Measurements from ENCODE around the gene POLR3A.

The POLR3A gene

GRCh38 chr10:78059906-78060702, 30.8 kb upstream of the POLR3A start:
- peak; percentile 17 for ATAC-seq
- H3K27ac Mint-ChIP-seq: no peak overlapping the region
- H3K9me3 Mint-ChIP-seq: no peaks in the 10 kb centered on the region

DNA sequence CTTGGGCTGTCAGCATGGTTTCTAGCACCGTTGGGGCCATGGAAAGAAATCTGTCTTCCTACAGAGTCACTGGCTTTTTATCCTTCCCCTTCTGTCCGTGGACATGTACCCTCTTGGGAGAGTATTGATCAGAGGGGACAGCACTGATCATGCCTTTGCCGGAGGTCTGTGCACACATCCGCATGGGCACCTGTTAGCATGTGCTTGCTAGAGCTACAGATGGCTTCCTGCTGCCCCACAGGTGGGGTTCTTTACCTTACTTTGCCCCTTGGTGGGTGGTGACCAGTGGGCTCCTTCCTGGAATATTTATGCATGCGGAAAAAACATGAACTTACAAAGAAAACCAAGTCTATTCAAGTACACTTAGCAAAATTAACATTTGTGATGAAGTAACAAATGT, 29.2 kb upstream of the POLR3A start:
- H3K9me3 Mint-ChIP-seq: no peaks in the 10 kb centered on the region
- peaks cover 10% of the 10 kb centered on the region for H3K36me3 Mint-ChIP-seq
- H3K27ac Mint-ChIP-seq: no peak overlapping the region
- DNase-seq (ENCODE audit: low spot score in 2 of 2) (no peak), ATAC-seq (no peak)
- H3K4me3 Mint-ChIP-seq: no peak overlapping the region
- H3K4me1 Mint-ChIP-seq: peaks cover 11% of the 10 kb centered on the region

More at GRCh38 chr10:78059906-78060702, 30.8 kb upstream of the POLR3A start:
- Mint-ChIP-seq H3K36me3 (peaks cover 4% of the 10 kb centered on the region), H3K4me3 (no peak overlapping the region), H3K4me1 (peaks cover 11% of the 10 kb centered on the region)
- DNase-seq (ENCODE audit: low spot score in 2 of 2): no peak

GRCh38 chr10:78053211-78053868, 24.0 kb upstream of the POLR3A start:
- Mint-ChIP-seq H3K4me3 (no peak overlapping the region), H3K36me3 (peaks cover 15% of the 10 kb centered on the region), H3K27ac (no peak overlapping the region), H3K4me1 (no peaks in the 10 kb centered on the region), H3K9me3 (no peaks in the 10 kb centered on the region)
- no peak for ATAC-seq
- no peak for DNase-seq (ENCODE audit: low spot score in 2 of 2)

- DNase-seq (ENCODE audit: low spot score in 2 of 2): no peak
- Mint-ChIP-seq H3K27ac (no peak overlapping the region), H3K36me3 (peaks cover 9% of the 10 kb centered on the region), H3K9me3 (no peaks in the 10 kb centered on the region), H3K4me1 (peaks cover 14% of the 10 kb centered on the region), H3K4me3 (no peak overlapping the region)
- ATAC-seq: no peak
Observed at GRCh38 chr10:78049851-78050250, 20.5 kb upstream of the POLR3A start.

- Mint-ChIP-seq H3K9me3 (no peaks in the 10 kb centered on the region), H3K36me3 (peaks cover 25% of the 10 kb centered on the region), H3K27ac (no peak overlapping the region), H3K4me1 (peaks cover 25% of the 10 kb centered on the region), H3K4me3 (no peak overlapping the region)
- ATAC-seq (peak; percentile 82), DNase-seq (ENCODE audit: low spot score in 2 of 2) (peak; percentile 74 to 91)
Observed at GRCh38 chr10:78047314-78047891, 18.1 kb upstream of the POLR3A start.

DNA sequence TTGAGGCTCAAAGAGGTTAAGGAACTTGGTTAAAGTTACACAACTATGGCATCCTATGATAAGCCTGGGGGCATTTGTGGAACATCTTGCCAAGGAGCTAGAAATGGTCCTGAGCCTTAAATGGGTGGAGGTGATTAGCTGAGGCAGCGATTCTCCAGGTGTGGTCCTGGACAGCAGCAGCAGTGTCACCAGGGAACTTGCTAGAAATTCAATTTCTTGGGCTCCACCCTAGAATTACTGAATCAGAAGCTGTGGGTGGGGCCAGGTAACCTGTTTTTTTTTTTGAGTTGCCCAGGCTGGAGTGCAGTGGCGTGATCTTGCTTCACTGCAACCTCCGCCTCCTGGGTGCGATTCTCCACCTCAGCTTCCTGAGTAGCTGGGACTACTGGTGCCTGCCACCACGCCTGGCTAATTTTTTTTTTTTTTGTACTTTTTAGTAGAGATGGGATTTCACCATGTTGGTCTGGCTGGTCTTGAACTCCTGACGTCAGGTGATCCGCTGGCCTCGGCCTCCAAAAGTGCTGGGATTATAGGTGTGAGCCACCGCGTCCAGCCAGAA, 17.5 kb upstream of the POLR3A start:
- Mint-ChIP-seq H3K4me3 (no peak overlapping the region), H3K27ac (no peak overlapping the region), H3K36me3 (peaks cover 31% of the 10 kb centered on the region), H3K9me3 (no peaks in the 10 kb centered on the region), H3K4me1 (peaks cover 26% of the 10 kb centered on the region)
- DNase-seq (ENCODE audit: low spot score in 2 of 2): no peak
- ATAC-seq: peak; percentile 19

GRCh38 chr10:78045856-78046255, 16.5 kb upstream of the POLR3A start:
- ATAC-seq (no peak), DNase-seq (ENCODE audit: low spot score in 2 of 2) (no peak)
- peaks cover 35% of the 10 kb centered on the region for H3K4me1 Mint-ChIP-seq
- no peak overlapping the region for H3K4me3 Mint-ChIP-seq
- H3K9me3 Mint-ChIP-seq: no peaks in the 10 kb centered on the region
- peaks cover 40% of the 10 kb centered on the region for H3K36me3 Mint-ChIP-seq
- no peak overlapping the region for H3K27ac Mint-ChIP-seq

GRCh38 chr10:78045237-78045636, 15.9 kb upstream of the POLR3A start:
- Mint-ChIP-seq H3K36me3 (peaks cover 45% of the 10 kb centered on the region), H3K9me3 (no peaks in the 10 kb centered on the region), H3K27ac (no peak overlapping the region), H3K4me1 (peaks cover 39% of the 10 kb centered on the region), H3K4me3 (no peak overlapping the region)
- ATAC-seq (peak; percentile 57), DNase-seq (ENCODE audit: low spot score in 2 of 2) (no peak)

DNA sequence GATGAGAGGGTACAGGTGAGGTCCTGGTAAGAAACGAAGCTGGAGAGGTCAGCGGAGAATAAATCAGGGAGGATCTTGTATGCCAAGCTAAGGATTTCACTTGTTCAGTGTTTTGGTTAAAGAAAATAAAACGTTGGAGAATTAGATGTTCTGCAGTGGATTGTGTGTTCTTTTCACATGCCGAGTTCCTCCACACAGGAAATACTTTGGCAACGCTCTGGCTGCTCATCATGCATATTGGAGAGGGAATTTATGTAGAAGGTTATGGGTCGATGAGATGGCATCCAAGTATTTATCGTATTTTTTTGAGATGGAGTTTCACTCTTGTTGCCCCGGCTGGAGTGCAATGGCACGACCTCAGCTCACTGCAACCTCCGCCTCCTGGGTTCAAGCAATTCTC, 15.4 kb upstream of the POLR3A start:
- H3K36me3 Mint-ChIP-seq: peaks cover 46% of the 10 kb centered on the region
- no peaks in the 10 kb centered on the region for H3K9me3 Mint-ChIP-seq
- H3K4me1 Mint-ChIP-seq: peaks cover 43% of the 10 kb centered on the region
- no peak for ATAC-seq
- no peak for DNase-seq (ENCODE audit: low spot score in 2 of 2)
- no peak overlapping the region for H3K4me3 Mint-ChIP-seq
- no peak overlapping the region for H3K27ac Mint-ChIP-seq

DNA sequence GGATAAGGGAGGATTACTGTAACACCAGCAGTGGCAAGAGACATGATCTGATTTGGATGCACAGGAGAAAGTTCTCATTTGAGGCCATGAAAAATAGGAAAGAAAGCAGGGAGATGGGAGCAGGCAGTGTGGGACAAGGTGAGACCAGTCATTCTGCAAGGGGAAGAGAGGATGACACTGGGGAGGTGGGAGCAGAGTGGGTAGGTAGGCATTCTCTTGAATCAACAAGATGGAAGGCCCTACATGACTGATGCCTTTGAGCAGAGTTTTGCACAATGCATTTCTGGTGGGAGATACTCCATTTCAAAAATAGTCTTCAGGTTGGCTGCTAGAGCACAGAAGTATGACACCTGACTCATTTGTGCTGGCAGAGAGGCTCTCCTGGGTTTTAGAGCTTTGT, 14.9 kb upstream of the POLR3A start:
- ATAC-seq: no peak
- Mint-ChIP-seq H3K27ac (no peak overlapping the region), H3K4me1 (peaks cover 47% of the 10 kb centered on the region), H3K4me3 (no peak overlapping the region), H3K9me3 (no peaks in the 10 kb centered on the region), H3K36me3 (peaks cover 51% of the 10 kb centered on the region)
- DNase-seq (ENCODE audit: low spot score in 2 of 2): no peak

- H3K4me3 Mint-ChIP-seq: no peak overlapping the region
- no peak for DNase-seq (ENCODE audit: low spot score in 2 of 2)
- H3K27ac Mint-ChIP-seq: peak overlapping the region; percentile 91
- no peak for ATAC-seq
- peaks cover 54% of the 10 kb centered on the region for H3K4me1 Mint-ChIP-seq
- H3K36me3 Mint-ChIP-seq: peaks cover 66% of the 10 kb centered on the region
- no peaks in the 10 kb centered on the region for H3K9me3 Mint-ChIP-seq
Observed at GRCh38 chr10:78042752-78043104, 13.4 kb upstream of the POLR3A start.

GRCh38 chr10:78042058-78042751, 12.9 kb upstream of the POLR3A start:
- H3K9me3 Mint-ChIP-seq: no peaks in the 10 kb centered on the region
- H3K4me1 Mint-ChIP-seq: peaks cover 55% of the 10 kb centered on the region
- DNase-seq (ENCODE audit: low spot score in 2 of 2) (no peak), ATAC-seq (no peak)
- no peak overlapping the region for H3K4me3 Mint-ChIP-seq
- H3K27ac Mint-ChIP-seq: peak overlapping the region; percentile 91
- peaks cover 71% of the 10 kb centered on the region for H3K36me3 Mint-ChIP-seq

DNA sequence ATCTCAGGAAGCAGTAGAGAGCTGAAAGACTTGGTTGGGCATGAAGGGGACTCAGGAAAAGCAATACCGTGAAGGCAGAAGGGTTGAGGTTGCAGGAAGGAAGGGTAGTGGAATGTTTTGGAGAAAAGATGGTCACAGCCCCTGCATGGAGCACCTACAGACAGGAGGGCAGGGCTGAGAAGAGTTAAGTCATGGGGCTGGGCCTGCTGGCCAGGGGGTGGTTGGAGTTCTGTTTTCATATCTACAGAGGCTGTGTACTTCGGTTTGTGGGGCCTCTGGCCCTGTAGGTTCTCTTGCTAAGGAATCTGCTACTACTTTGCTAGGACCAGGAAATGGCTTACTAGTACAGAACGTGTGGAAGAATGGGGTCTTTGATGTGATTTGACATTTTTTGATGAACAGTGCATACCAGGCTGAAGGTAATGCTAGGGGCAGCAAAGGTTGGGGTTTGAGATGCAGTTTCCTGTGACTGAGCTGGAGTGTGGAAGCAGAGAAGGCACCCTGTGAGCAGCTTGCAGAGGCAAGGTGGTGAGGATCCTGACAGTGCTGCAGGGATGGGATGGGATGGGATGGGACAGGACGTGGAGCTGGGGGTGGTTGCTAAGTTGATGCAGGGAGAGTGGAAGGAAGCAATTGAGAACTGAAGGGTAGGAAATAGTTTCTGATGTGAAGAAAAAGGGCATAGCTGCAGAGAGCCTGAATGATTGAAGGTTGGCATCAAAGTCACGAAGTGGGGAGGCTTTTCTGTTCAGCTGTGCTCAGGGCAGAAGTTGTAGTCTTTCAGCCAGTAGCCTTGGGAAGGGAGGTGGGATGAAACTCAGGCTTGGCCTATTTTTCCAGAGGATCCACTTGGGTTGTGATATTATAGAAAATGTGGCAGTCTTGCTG, 12.1 kb upstream of the POLR3A start:
- H3K27ac Mint-ChIP-seq: peak overlapping the region; percentile 91
- DNase-seq (ENCODE audit: low spot score in 2 of 2) (no peak), ATAC-seq (peak; percentile 14)
- peaks cover 60% of the 10 kb centered on the region for H3K4me1 Mint-ChIP-seq
- peaks cover 79% of the 10 kb centered on the region for H3K36me3 Mint-ChIP-seq
- H3K9me3 Mint-ChIP-seq: no peaks in the 10 kb centered on the region
- no peak overlapping the region for H3K4me3 Mint-ChIP-seq

DNA sequence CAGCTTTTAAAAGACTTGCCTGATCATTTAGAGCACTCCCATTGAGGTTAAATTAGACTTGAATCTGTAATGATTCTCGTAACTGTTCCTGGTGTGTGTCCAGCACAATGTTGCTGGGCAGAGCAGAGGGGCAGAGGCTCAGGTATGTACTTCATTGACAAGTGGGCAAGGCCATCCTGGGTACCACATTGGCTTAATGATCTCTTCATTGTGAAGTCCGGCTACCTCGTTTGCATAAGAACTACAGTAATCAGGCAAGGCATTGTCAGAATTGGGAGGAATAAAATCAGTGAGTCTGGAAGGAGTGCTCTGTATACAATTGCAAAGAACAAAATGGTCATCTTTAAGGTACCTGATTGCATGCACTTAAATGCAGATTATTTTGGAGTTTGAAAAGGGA, 10.4 kb upstream of the POLR3A start:
- Mint-ChIP-seq H3K27ac (peak overlapping the region; percentile 70), H3K36me3 (peaks cover 96% of the 10 kb centered on the region), H3K9me3 (no peaks in the 10 kb centered on the region), H3K4me1 (peaks cover 68% of the 10 kb centered on the region), H3K4me3 (no peak overlapping the region)
- ATAC-seq: no peak
- no peak for DNase-seq (ENCODE audit: low spot score in 2 of 2)

Measured in stimulated activated effector memory CD8-positive, alpha-beta T cell treated with anti-CD3 and anti-CD28 coated beads, Interleukin-12 subunit alpha, Interleukin-12 subunit beta, amount 100 ng/mL, for 72 hours (primary cell).